IPS-18c (cell line): Measurements from ENCODE around the gene SLC9A1.

Experiments used
- H3K4me3 ChIP-seq: 2 replicates; pipeline ENCODE4 v1.7.0; 2013; ENCODE audit warnings: low read depth, mild to moderate bottlenecking, low read length, moderate library complexity; ENCODE audit not compliant: insufficient read depth
- H3K9me3 ChIP-seq: one replicate; pipeline ENCODE4 v1.6.1; 2013; ENCODE audit warnings: mild to moderate bottlenecking, low read length, moderate library complexity; ENCODE audit not compliant: control insufficient read depth, insufficient read depth

The SLC9A1 gene

DNA sequence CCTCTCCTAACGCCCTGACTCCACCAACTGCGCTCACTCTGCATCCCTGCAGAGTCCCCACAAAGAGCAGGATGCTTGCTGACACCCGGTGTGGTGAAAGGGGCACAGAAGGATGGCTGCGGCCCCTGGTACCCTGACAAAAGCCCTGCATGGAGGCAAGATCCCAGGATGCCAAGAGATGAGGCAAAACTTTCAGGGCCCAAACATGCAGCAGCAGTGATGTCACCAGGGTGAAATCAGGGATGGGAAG lies 36.6 kb downstream of the SLC9A1 start:
- Histone ChIP-seq H3K4me3 (no peak overlapping the region), H3K9me3 (no peaks in the 10 kb centered on the region)

DNA sequence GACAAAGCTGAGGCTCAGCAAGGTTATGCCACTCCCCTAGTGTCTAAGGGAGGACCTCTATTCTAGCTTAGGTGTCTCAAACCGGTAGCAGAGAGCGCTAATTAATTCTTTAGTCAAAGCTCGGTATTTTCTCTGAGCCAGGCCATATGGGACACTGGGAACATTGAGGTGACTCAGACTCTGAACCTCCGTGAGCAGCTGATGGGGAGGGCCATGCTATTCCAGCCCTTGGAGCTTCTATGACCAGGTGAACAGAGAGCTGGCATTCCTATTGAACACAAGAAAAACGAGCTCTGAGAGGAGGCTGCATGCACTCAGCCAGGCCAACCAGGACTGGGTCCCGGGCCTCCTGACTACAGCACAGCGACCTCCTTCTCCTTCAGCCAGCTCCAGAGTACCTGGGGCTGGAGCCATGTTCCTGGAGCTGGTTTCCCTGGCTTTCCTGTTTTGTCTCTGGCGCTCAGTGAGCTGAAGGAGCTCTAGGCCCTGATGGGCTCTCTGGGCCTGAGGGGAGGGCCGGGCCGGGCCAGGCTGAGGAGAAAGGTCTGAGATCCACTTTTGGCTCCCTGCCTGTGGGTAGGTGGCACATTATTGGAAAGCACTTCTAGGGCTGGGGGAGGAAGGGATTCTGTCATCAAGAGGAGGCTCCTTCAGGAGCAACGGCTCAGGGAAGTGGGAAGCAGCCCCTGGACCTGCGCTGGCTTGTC lies 37.0 kb downstream of the SLC9A1 start:
- H3K9me3 ChIP-seq: no peaks in the 10 kb centered on the region
- H3K4me3 ChIP-seq: no peak overlapping the region

DNA sequence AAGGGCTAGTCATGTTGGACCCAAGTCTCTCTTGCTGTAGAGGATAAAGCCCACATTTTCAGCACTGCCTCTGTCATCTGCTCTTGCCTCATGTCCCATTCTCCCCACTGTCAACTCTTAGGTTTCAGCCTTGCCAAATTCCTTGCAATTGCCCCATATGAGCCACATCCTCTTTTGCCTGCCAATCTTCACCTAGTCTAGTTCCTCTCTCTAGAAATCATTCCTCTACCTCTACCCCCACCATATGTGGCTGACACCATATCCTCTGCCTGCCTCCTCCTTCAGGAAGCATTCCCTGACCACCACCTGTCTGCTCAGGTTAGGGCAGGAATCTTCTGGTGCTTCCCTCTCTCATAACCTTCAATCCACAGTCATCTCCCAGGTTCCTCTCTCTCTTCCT lies 38.2 kb downstream of the SLC9A1 start:
- Histone ChIP-seq H3K9me3 (no peaks in the 10 kb centered on the region), H3K4me3 (no peak overlapping the region)

DNA sequence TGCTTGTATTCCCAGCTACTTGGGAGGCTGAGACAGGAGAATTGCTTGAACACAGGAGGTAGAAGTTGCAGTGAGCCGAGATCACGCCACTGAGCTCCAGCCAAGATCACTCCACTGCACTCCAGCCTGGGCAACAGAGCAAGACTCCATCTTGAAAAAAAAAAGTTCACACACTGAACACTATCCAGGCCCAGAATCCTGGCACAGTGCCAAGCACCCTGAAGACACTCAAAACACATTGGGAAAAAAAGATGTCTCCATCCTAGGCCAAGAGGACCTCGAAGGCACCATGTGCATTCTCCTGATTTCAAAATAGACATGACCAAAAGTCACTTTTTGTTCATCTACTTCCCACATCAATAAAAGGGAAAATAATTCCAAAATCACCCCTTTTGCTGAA lies 38.7 kb downstream of the SLC9A1 start:
- H3K9me3 ChIP-seq: no peaks in the 10 kb centered on the region
- H3K4me3 ChIP-seq: no peak overlapping the region

DNA sequence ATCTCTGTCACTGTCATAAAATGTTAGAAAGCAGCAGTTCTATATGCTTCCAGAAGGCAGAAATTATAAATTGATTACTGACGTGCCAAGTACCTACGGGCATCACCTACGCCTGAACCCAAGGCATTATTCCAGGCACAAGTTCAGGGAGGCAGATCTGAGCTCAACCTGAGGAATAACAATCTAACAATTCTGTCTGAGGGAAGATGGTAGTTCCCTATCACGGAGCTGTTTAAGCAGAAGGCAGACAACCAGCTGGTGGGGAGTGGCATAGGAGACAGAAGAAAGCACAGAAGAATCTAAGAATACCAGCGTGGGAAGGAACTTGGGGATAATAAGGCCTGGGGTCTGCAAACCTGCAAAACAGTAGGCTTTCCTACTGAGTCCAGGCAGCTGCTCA lies 40.4 kb downstream of the SLC9A1 start:
- no peaks in the 10 kb centered on the region for H3K9me3 ChIP-seq
- no peak overlapping the region for H3K4me3 ChIP-seq

DNA sequence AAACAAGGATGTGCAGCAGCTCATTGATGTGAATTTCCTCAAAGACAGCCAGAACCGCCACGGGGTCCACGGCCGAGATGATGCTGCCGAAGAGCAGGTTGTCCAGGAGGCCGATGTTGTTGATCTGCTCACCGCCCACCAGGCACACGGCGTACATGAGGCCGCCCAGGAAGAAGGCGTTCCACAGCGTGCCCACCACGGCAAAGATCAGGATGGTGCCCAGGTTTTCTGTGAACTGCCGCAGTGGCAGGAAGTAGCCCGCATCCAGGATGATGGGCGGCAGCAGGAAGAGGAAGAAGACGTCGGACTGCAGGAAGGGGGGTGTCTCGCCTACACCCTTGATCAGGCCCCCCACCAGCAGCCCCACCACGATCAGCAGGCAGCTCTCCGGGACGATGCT lies 41.1 kb downstream of the SLC9A1 start:
- Histone ChIP-seq H3K9me3 (no peaks in the 10 kb centered on the region), H3K4me3 (no peak overlapping the region)

DNA sequence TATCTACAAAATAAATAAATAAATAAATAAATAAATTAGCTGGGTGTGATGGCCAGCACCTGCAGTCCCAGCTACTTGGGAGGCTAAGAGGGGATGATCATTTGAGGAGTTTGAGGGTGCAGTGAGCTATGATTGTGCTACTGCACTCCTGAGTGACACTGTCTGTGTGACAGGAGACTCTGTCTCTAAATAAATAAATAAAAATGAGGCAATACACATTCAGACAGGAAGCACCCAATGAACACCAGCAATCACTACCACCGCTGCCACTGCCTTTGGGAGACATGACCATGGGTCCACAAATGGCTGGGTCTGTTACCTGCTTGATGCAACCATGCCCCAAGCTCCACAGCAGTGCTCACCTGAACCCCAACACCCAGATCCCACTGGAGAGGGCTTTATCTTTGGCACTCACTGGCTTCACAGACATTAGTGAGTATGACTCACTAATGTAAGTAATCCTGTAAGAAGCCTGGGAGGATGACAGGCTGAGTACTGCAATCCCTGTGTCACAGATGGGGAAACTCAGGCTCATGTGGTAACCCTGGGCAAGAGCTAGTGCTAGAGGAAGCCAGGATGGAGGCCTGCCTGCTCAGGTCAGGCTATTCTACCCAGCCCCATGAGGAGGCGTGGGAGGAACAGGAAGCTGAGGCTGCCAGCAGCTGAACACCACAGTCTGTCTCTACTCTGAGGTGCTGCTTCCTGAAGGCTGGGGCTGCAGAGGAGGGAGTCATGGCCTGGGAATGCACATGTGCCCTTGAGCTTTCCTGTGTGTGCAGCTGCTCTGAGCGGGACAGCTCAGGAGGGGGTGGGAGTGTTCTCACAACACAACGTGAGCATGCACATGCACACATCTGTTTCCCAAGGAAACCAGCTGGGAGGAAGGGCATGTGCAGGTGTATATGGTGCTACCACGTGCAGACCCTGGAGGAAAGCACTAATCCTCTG lies 43.0 kb downstream of the SLC9A1 start:
- H3K9me3 ChIP-seq: no peaks in the 10 kb centered on the region
- H3K4me3 ChIP-seq: no peak overlapping the region

DNA sequence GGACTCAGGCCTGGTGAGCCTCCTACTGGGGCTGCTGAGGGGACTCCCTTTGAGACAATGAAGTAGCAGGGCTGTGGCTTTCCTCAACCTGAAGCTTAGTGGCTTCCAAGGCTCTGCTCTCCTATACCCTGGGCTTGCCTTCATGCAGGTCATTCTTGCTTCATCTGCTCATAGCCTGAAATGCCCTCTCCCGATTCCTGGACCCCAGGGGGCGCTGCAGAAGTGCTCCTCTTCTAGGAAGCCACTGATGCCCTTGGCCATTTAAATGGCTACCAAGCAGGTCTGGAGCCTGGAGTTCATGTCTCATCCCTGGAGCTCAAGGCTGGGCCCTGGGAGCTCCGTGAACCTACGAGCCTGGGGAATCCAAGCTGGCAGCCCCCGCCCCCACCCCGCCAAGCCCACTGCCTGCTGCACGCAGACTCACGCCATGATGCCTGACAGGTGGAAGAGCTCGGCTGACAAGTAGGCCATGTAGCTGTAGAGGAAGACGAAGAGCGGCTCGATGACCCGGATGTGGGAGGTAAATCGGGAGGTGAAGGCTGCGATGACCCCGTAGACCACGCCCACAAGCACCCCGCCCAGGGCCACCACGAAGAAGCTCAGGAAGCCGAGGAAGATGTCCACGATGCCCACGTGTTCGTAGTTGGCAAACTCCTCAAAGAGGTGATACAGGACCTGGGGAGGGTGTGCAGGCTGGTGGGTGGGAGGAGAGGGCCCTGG lies 45.7 kb downstream of the SLC9A1 start:
- no peaks in the 10 kb centered on the region for H3K9me3 ChIP-seq
- no peak overlapping the region for H3K4me3 ChIP-seq

DNA sequence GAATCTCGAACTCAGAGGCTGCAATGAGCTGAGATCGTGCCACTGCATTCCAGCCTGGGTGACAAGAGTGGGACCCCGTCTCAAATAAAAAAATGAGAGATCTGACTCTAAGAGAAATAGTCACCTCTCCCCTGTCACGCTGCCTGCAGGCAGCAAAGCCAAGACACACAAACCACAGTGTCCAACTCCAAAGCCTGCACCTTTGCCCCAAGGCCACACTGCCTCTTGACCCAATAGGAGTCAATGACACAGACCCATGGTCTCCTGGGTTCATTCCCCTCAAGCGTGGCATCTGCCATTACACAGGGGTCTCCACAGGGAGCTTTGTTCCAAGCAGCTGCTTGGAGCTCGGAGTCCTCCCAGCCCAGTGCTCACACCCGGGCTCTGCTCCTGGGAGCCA lies 46.3 kb downstream of the SLC9A1 start:
- H3K4me3 ChIP-seq: no peak overlapping the region
- H3K9me3 ChIP-seq: no peaks in the 10 kb centered on the region

DNA sequence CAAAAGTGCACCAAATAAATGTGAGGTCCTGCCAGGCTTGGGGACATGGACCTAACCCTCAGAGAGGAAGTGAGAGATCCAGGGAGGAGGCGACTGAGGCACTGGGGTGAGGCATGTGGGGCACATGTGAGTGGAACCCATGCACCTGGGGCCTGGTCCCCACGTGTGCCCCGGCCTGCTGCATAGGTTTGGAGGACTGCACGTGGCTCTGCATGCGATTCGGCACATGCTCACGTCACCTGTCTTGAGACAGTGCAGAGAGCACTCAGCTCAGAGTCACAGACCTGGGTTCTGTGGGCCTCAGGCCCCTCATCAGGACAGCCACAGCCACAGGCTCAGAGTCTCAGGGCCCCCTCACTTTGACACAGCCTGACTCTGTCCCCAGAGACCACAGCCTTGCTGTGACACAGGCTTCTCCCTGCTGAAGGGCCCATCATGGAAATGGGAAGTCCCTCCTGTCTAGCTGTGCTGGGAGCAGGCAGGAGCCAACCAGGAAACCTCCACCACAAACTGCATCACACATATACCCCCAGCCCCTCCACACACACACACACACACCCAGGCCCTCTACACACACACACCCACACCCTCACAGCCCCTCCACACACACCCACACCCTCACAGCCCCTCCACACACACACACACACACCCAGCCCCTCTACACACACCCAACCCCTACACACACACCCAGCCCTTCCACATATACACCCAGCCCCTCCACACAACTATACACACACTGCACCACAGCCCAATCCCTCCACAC lies 48.2 kb downstream of the SLC9A1 start:
- no peak overlapping the region for H3K4me3 ChIP-seq

DNA sequence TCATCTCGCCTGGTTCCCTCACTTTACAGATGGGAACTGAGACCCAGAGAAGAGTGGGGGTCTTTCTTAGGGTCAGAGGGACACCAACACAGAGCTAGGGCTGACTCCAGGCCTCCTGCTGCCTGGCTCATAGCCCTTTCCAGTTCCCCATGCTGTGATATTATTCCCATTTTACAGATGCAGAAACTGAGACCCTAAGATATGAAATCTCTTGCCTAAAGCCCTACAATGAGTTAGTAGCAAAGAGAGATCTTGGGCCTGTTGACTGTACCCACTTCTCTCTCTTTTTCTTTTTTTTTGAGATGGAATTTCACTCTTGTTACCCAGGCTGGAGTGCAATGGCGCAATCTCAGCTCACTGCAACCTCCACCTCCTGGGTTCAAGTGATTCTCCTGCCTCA lies 49.9 kb downstream of the SLC9A1 start:
- no peak overlapping the region for H3K4me3 ChIP-seq

More for the DNA sequence above, 48.2 kb downstream of the SLC9A1 start:
- no peaks in the 10 kb centered on the region for H3K9me3 ChIP-seq

DNA sequence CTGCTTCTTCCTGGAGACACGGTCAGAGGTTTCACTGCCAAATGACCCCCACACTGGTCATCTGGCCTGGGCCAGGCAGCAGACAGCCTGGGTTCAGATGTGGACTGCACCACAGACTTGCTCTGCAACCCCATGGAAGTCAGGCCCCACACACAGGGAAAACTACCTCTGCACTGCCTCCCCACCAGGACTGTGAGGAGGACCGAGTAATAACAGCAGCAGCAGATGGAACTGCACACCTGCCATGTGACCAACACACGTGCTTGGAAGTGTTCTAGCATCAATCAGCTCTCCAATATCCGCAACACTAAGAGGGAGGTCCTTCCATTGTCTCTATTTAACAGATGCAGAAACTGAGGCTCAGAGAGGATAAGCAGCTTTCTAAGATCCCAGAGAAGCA lies 51.4 kb downstream of the SLC9A1 start:
- no peak overlapping the region for H3K4me3 ChIP-seq
- no peaks in the 10 kb centered on the region for H3K9me3 ChIP-seq

More for the DNA sequence above, 49.9 kb downstream of the SLC9A1 start:
- no peaks in the 10 kb centered on the region for H3K9me3 ChIP-seq

DNA sequence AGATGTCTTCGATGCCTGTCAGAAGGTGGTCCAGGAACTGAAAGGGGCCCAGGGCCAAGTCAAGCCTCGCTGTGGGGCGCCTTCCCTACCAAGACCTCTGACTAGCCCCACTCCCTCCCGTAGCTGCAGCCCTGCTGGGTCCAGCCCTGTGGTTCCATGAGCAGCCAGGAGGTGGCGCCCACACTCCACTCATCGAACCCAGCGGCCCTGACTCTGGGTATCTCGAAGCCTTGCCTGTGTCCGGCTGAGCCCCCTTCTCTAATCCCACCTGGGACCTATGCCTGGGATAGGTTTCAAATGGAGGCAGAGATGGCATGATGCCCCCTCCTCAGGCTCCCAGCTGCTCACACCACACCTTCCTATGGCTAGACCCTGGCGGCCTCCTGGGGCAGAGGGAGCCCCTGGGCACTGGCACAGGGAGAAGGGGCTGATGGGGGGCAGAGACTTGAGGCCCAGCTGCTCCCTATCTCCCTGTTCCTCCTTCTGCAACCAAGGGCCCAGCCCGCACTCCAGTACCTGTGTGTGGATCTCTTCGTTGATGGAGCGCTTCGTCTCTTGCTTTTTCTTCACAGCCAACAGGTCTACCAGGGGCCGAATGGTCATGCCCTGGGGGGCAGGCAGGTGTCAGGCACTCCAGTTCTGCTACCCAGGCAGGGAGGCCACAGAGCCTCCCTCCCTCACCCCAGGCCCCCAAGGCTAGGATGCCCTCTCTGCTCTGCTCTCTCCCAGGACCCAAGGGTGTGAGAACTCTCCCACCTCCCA lies 52.0 kb downstream of the SLC9A1 start:
- Histone ChIP-seq H3K4me3 (no peak overlapping the region), H3K9me3 (no peaks in the 10 kb centered on the region)

DNA sequence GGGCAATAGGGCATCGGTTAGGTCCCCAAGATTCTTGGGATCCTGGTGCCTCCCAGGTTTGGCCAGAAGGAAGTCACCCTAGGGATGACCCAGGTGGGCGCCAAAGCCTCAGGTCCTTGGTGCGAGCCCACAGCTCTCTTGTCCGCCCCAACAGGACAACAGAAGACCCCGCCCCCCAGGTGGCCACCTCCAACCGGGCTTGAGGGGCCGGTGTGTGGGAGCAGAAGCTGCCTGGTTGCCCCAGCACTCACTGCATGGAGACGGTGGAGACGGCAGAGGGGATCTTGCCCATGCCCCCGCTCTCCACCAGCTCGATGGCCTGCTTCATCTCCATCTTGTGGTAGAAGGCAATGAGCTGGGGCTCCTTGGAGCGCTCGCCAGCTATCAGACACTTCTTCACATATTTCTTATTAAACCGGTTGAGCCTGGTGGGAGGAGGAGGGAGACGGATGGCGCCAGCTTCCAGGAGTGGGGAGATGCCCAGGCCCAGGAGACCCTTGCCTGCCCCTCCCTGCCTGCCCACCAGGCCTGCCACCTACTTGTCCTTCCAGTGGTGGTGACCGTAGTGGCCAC lies 52.7 kb downstream of the SLC9A1 start:
- no peaks in the 10 kb centered on the region for H3K9me3 ChIP-seq
- no peak overlapping the region for H3K4me3 ChIP-seq

DNA sequence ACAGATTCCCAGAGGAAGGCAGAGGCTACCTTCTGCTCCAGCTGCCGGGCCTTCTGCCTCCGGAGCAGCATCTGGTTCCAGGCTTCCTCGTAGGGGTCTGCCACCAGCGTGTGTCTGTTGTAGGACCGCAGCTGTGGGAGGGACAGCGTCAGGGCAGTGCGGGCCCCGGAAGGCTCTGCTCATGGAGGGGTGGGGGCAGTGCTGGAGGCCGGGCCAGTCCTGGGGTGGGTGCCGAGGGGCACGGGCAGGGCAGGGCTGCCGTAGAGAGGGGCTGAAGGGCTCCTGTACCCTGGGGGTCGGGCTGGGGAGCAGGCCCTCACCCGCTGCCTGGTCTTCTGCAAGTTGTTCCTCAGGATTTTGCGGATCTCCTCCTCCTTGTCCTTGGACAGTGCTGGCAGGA lies 53.2 kb downstream of the SLC9A1 start:
- H3K9me3 ChIP-seq: no peaks in the 10 kb centered on the region
- H3K4me3 ChIP-seq: no peak overlapping the region

DNA sequence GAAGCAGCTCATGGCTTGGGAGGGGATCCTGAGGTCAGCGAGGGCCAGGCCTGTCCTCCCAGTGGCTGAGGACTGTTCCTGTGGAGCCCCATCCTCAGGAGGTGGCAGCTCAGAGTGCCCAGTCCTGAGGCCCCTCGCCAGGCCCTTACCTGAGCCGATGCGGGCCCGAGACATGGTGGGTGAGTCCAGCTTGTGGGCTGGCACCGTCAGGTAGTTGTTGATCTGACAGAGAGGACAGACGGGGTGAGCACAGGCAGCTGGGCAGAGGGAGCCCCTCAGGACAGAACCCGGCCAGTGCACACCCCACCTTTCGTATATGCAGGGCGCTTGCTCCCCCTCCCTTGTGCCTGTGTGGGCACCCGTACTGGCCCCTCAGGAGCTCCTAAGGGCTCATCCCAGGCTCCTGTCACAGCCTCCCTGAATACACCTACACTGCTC lies 53.9 kb downstream of the SLC9A1 start:
- Histone ChIP-seq H3K4me3 (no peak overlapping the region), H3K9me3 (no peaks in the 10 kb centered on the region)
